Tibial nerve (tissue), 4 donors: ENCODE data around the gene PIGR. TPM values are rescaled to one million over a fixed set of nuclear protein-coding genes. Genes with fewer than 3 reads are reported as not detected.

Source experiments
- DNase-seq, 2 donors: peaks; one replicate each; pipeline ENCODE4 v3.0.0-alpha.2; 2019; ENCODE audit warnings: low spot score in 2 of 2
- H3K27ac ChIP-seq, 4 donors: fragments of 200-600 bp; sonication (generic) in 3 of 4; one replicate each; pipeline ENCODE4 v1.5.1; 2017 to 2019; ENCODE audit warnings: mild to moderate bottlenecking in 1 of 4
- H3K27me3 ChIP-seq, 2 donors: fragments of 200-600 bp; sonication (generic) in 1 of 2; one replicate each; pipeline versions ENCODE4 v1.5.1 to v1.6.0; 2017 to 2019
- H3K36me3 ChIP-seq, 3 donors: fragments of 200-600 bp; sonication (generic); one replicate each; pipeline ENCODE4 v1.5.1; 2018 to 2019
- H3K4me1 ChIP-seq, 4 donors: fragments of 200-600 bp; sonication (generic) in 3 of 4; one replicate each; pipeline ENCODE4 v1.5.1; 2017 to 2019
- H3K4me3 ChIP-seq, 4 donors: fragments of 200-600 bp; sonication (generic) in 3 of 4; one replicate each; pipeline ENCODE4 v1.5.1; 2017 to 2019; ENCODE audit warnings: mild to moderate bottlenecking in 1 of 4, moderate library complexity in 1 of 4
- H3K9me3 ChIP-seq, 4 donors: fragments of 200-600 bp; sonication (generic) in 3 of 4; one replicate each; pipeline ENCODE4 v1.5.1; 2017 to 2019
- CTCF ChIP-seq, 5 experiments: fragments of 200-600 bp in 3 of 5; fragments of 450-650 bp in 2 of 5; sonication (generic) in 3 of 5; IDR thresholded peaks; one replicate each; pipeline ENCODE4 v1.5.1; 2016 to 2019; ENCODE audit warnings: antibody characterized with exemption in 5 of 5, mild to moderate bottlenecking in 3 of 5, moderate library complexity in 2 of 5
- EP300 ChIP-seq, 2 donors: sonication (generic); formaldehyde crosslinking; IDR thresholded peaks; one replicate each; pipeline ENCODE4 v1.6.1; 2017; ENCODE audit warnings: antibody characterized with exemption in 2 of 2, mild to moderate bottlenecking in 1 of 2
- POLR2A ChIP-seq, 2 donors: fragments of 450-650 bp; IDR thresholded peaks; one replicate each; pipeline ENCODE4 v1.6.1; 2017; ENCODE audit warnings: antibody characterized with exemption in 2 of 2, mild to moderate bottlenecking in 2 of 2, moderate library complexity in 2 of 2
- WGBS, 2 donors: methylation state at CpG; one replicate each; pipeline ENCODE4 v1.1.5; 2018; 5-methylcytosine and 5-hydroxymethylcytosine counted together
- total RNA-seq, 4 donors: library from RNA; depleted of rRNA; stranded (reverse); fragments of >200 nt; gene quantifications; one replicate each; pipeline ENCODE4 v1.1.0, GENCODE V29; 2016

The PIGR gene
- total RNA-seq, 4 donors from 2014 or later, result 0.22 TPM; not detected in 3

DNA sequence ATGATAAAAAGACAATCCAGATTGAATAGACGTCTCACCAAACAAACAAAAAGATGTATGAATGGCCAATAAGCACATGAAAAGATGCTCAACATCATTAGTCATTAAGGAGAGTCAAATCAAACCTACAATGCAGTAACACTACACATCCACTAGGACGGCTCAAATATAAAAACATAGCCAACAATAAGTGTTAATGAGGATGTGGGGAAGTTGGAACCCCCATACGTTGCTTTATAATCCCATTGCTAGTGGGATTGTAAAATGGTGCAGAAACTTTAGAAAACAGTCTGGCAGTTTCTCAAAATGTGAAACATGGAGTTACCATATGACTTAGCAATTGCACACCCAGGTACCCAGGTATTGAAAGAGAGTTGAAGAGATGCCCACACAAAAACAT lies 63.7 kb downstream of the PIGR start:
- no peaks in the 10 kb centered on the region for H3K27me3 ChIP-seq
- no peaks in the 10 kb centered on the region for H3K36me3 ChIP-seq
- peaks cover 0 to 20% (median 3%) of the 10 kb centered on the region in 4 donors for H3K9me3 ChIP-seq
- no peaks in the 10 kb centered on the region for H3K4me1 ChIP-seq
- TF ChIP-seq CTCF (IDR thresholded peaks at IDR 0.05), result no peak
- TF ChIP-seq POLR2A (IDR thresholded peaks at IDR 0.05), result no peak
- DNase-seq, result no peak
- H3K27ac ChIP-seq, result no peak overlapping the region
- H3K4me3 ChIP-seq, result no peak overlapping the region
- 74 to 76% methylated on average over 3 of the region's 3 CpGs for WGBS, 2 donors

DNA sequence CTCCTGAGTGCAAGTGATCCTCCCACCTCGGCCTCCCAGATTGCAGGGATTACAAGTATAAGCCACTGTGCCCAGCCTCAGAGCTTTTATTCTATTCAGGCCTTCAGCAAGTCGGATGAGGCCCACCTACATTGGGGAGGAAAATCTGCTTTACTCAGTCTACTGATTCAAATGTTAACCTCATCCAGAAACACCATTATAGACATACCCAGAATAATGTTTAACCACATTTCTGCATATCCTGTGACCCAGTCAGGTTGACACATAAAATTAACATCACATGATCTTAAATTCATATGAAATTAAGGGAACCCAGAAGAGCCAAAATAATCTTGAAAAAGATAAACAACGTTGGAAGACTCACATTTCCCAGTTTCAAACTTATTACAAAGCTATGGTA lies 66.0 kb downstream of the PIGR start:
- Histone ChIP-seq H3K9me3 (peaks cover 0 to 28% (median 3%) of the 10 kb centered on the region in 4 donors), H3K27ac (no peak overlapping the region), H3K4me3 (no peak overlapping the region), H3K27me3 (no peaks in the 10 kb centered on the region), H3K4me1 (no peaks in the 10 kb centered on the region), H3K36me3 (no peaks in the 10 kb centered on the region)
- 67 to 79% methylated on average over 3 of the region's 3 CpGs for WGBS, 2 donors
- no peak for DNase-seq
- no peak for TF ChIP-seq POLR2A (IDR thresholded peaks at IDR 0.05)
- TF ChIP-seq CTCF (IDR thresholded peaks at IDR 0.05), result no peak
- TF ChIP-seq EP300 (IDR thresholded peaks at IDR 0.05), result no peak

Other genes starting within 250 kb of the PIGR start
- gene IL19, start 175.7 kb downstream of the PIGR start, total RNA-seq, result not detected
- 1 to 10 TPM in 2 of 4 donors, under 1 TPM in 1, not detected in 1; 0.78 to 4.8 (median 1.1) TPM for gene IL10, start 174.0 kb downstream of the PIGR start, total RNA-seq
- not detected for gene IL20, start 80.8 kb downstream of the PIGR start, total RNA-seq
- gene IL24, start 49.0 kb downstream of the PIGR start, total RNA-seq, result not detected
- gene FCMR, start 24.5 kb downstream of the PIGR start, total RNA-seq, result 1 to 10 TPM; 1.8 to 3.1 (median 2.6) TPM
- gene FCAMR, start 24.0 kb upstream of the PIGR start, total RNA-seq, result not detected
- under 1 TPM in 1 of 4 donors, not detected in 3; 0.44 TPM for gene C1orf116, start 86.3 kb upstream of the PIGR start, total RNA-seq
- 10 to 100 TPM in 3 of 4 donors, 1 to 10 TPM in 1; 6.9 to 11.8 (median 10.7) TPM for gene YOD1, start 104.7 kb upstream of the PIGR start, total RNA-seq
- gene PFKFB2, start 106.8 kb upstream of the PIGR start, total RNA-seq, result 1 to 10 TPM; 6.5 to 9.8 (median 8.6) TPM
- 1 to 10 TPM in 1 of 4 donors, under 1 TPM in 1, not detected in 2; 0.90 to 4.9 TPM for gene C4BPB, start 142.4 kb upstream of the PIGR start, total RNA-seq
- gene C4BPA, start 157.8 kb upstream of the PIGR start, total RNA-seq, result not detected